PC-3 (cell line): ENCODE results near the gene ANKRD13B.

Experiments used
- CTCF ChIP-seq: fragments of 300-600 bp; sonication (generic); conservative IDR thresholded peaks from 2 replicates; pipeline ENCODE4 v1.5.1; 2017; ENCODE audit warnings: antibody characterized with exemption, low read depth, mild to moderate bottlenecking, low read length
- EZH2 ChIP-seq: fragments of 300-600 bp; sonication (generic); IDR thresholded peaks from one replicate; pipeline ENCODE4 v1.6.1; 2017; ENCODE audit warnings: antibody characterized with exemption, mild to moderate bottlenecking, low read length; ENCODE audit not compliant: unreplicated experiment
- EZH2phosphoT487 ChIP-seq: fragments of 300-600 bp; sonication (generic); IDR thresholded peaks from 2 replicates; pipeline ENCODE4 v1.6.1; 2018; ENCODE audit warnings: mild to moderate bottlenecking, antibody characterized with exemption, low read length, borderline replicate concordance

DNA sequence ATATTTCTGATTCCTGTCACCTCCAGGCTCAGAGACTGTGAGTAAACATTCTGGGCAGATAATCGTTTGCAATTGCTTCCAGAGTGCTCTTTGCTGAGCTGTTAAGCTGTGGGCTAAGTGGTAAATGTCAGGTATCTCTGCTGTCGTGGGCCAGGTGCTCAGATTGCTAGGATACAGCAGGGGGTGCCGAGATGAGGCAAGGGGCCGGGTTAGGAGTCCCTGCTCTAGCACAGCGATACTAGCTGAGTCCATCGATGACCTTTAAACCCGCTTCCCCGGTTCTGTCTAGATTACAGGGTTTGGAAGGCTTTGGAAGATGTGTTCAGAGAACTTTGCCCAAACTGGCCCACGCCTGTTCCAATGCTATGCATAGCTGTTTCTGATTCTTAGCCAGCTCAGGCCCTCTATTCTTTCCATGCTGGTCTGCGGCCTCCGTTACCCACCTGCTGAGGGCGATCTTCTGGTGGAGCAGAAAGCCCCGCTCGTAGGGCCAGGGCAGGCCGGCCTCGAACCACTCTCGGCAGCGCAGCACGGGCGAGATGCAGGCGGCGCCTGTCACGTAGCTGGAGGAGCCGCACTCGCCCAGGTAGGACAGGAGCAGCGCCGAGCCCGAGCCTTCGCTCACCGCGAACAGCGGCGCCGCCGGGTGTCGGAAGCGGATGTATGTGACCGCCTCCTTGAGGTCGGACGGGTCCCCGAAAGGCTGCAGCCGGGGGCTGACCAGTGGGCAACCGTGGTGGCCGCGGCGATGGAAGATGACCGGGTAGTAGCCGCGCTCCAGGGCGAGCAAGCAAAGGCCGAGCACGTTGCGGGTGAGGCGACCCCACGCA, 27.1 kb upstream of the ANKRD13B start:
- TF ChIP-seq CTCF: no peak
- no peak for TF ChIP-seq EZH2
- TF ChIP-seq EZH2phosphoT487: no peak
